HAP-1 (cell line): Measurements from ENCODE around the gene GGCT.
"Not testable (repeated sequence)": the region's sequence is repeated elsewhere in the genome, so short reads cannot be mapped to it uniquely, and the experiment has no call there.

ENCODE experiments used
- DNase-seq, 2 experiments: peaks; one replicate each; pipeline ENCODE4 v3.0.0-alpha.2; 2016 to 2020; ENCODE audit warnings: low spot score in 2 of 2
- H3K27me3 ChIP-seq: fragments of 250-450 bp; sonication (Bioruptor Pico); 2 replicates; pipeline ENCODE4 v1.5.1; 2020; ENCODE audit warnings: low read depth, mild to moderate bottlenecking, moderate library complexity
- H3K36me3 ChIP-seq: fragments of 250-450 bp; sonication (Bioruptor Pico); replicated peaks from 2 replicates; pipeline ENCODE4 v1.5.1; 2020; ENCODE audit warnings: mild to moderate bottlenecking
- H3K4me1 ChIP-seq: fragments of 250-450 bp; sonication (Bioruptor Pico); 2 replicates; pipeline ENCODE4 v1.5.1; 2020; ENCODE audit warnings: mild to moderate bottlenecking
- H3K4me3 ChIP-seq: fragments of 250-450 bp; sonication (Bioruptor Pico); 2 replicates; pipeline ENCODE4 v1.5.1; 2020; ENCODE audit warnings: mild to moderate bottlenecking, moderate library complexity
- H3K9me3 ChIP-seq: fragments of 250-450 bp; sonication (Bioruptor Pico); 2 replicates; pipeline ENCODE4 v1.5.1; 2020; ENCODE audit warnings: mild to moderate bottlenecking, moderate library complexity
- in situ Hi-C: fragments of 300-500 bp; cut with MboI; formaldehyde crosslinking; loops from 3 replicates; pipeline ENCODE4 v1.14.3; 2020; ENCODE audit warnings: low sequenced_read_pairs, inconsistent platforms, mixed read lengths

The GGCT gene

GRCh38 chr7:30481416-30481815 is 23.2 kb downstream of the GGCT start:
- H3K4me1 ChIP-seq: peaks cover 12% of the 10 kb centered on the region
- H3K4me3 ChIP-seq, in situ Hi-C loops, H3K27me3 ChIP-seq, DNase-seq, H3K36me3 ChIP-seq, H3K9me3 ChIP-seq: not testable (repeated sequence)

GRCh38 chr7:30479202-30480120 is 25.2 kb downstream of the GGCT start:
- H3K27me3 ChIP-seq: no peaks in the 10 kb centered on the region
- no peak for DNase-seq
- in situ Hi-C loops: no loop called here
- H3K36me3 ChIP-seq: no peaks in the 10 kb centered on the region; the same call in 1 of the 2 replicates
- H3K9me3 ChIP-seq: no peaks in the 10 kb centered on the region
- H3K4me3 ChIP-seq: no peak overlapping the region; the same call in 1 of the 2 replicates
- peaks cover 12% of the 10 kb centered on the region for H3K4me1 ChIP-seq

GRCh38 chr7:30478349-30479201 is 26.1 kb downstream of the GGCT start, which contains the start of gene NOD1:
Gene NOD1 (minus strand): TSS chr7:30478784. CDS start chr7:30456921, 21,863 bp downstream.
- in situ Hi-C loops: no loop called here
- H3K36me3 ChIP-seq: no peaks in the 10 kb centered on the region; the same call in 1 of the 2 replicates
- H3K4me3 ChIP-seq: peak within 1 kb of the TSS; percentile 64
- no peaks in the 10 kb centered on the region for H3K27me3 ChIP-seq
- DNase-seq: peak; percentile 64 to 81
- H3K4me1 ChIP-seq: peaks cover 12% of the 10 kb centered on the region
- H3K9me3 ChIP-seq: no peaks in the 10 kb centered on the region

GRCh38 chr7:30476459-30477145 is 28.0 kb downstream of the GGCT start:
- Histone ChIP-seq H3K27me3 (no peaks in the 10 kb centered on the region), H3K36me3 (no peaks in the 10 kb centered on the region; the same call in 1 of the 2 replicates), H3K4me3 (no peak overlapping the region), H3K9me3 (no peaks in the 10 kb centered on the region), H3K4me1 (peaks cover 16% of the 10 kb centered on the region)
- in situ Hi-C loops: no loop called here
- DNase-seq: peak in 1 of 2 experiments; percentile 51

- no peaks in the 10 kb centered on the region for H3K9me3 ChIP-seq
- H3K4me1 ChIP-seq: peaks cover 16% of the 10 kb centered on the region
- H3K36me3 ChIP-seq: no peaks in the 10 kb centered on the region; the same call in 1 of the 2 replicates
- H3K27me3 ChIP-seq: no peaks in the 10 kb centered on the region
- in situ Hi-C loops: no loop called here
- DNase-seq: no peak
- no peak overlapping the region for H3K4me3 ChIP-seq
Measured at GRCh38 chr7:30475580-30475979, 29.0 kb downstream of the GGCT start.

- in situ Hi-C loops: no loop called here
- Histone ChIP-seq H3K27me3 (no peaks in the 10 kb centered on the region), H3K9me3 (no peaks in the 10 kb centered on the region), H3K4me3 (no peak overlapping the region), H3K36me3 (no peaks in the 10 kb centered on the region; the same call in 1 of the 2 replicates), H3K4me1 (peaks cover 16% of the 10 kb centered on the region)
- DNase-seq: no peak
Measured at GRCh38 chr7:30474893-30475292, 29.7 kb downstream of the GGCT start.

GRCh38 chr7:30474485-30474884 is 30.1 kb downstream of the GGCT start:
- H3K36me3 ChIP-seq: no peaks in the 10 kb centered on the region; the same call in 1 of the 2 replicates
- in situ Hi-C loops: no loop called here
- peaks cover 19% of the 10 kb centered on the region for H3K4me1 ChIP-seq
- no peak overlapping the region for H3K4me3 ChIP-seq
- no peak for DNase-seq
- H3K27me3 ChIP-seq: no peaks in the 10 kb centered on the region
- H3K9me3 ChIP-seq: no peaks in the 10 kb centered on the region

GRCh38 chr7:30473903-30474302 is 30.7 kb downstream of the GGCT start:
- H3K36me3 ChIP-seq: no peaks in the 10 kb centered on the region; the same call in 1 of the 2 replicates
- H3K4me3 ChIP-seq: no peak overlapping the region
- DNase-seq: no peak
- in situ Hi-C loops: no loop called here
- H3K9me3 ChIP-seq: no peaks in the 10 kb centered on the region
- peaks cover 22% of the 10 kb centered on the region for H3K4me1 ChIP-seq
- H3K27me3 ChIP-seq: no peaks in the 10 kb centered on the region

- DNase-seq: no peak
- in situ Hi-C loops: no loop called here
- H3K4me1 ChIP-seq: peaks cover 22% of the 10 kb centered on the region
- no peaks in the 10 kb centered on the region for H3K27me3 ChIP-seq
- no peaks in the 10 kb centered on the region for H3K9me3 ChIP-seq
- H3K4me3 ChIP-seq: no peak overlapping the region
- H3K36me3 ChIP-seq: no peaks in the 10 kb centered on the region; the same call in 1 of the 2 replicates
Measured at GRCh38 chr7:30472784-30473775, 31.5 kb downstream of the GGCT start.

- Histone ChIP-seq H3K36me3 (no peaks in the 10 kb centered on the region), H3K27me3 (no peaks in the 10 kb centered on the region), H3K4me3 (no peak overlapping the region), H3K9me3 (no peaks in the 10 kb centered on the region), H3K4me1 (peaks cover 14% of the 10 kb centered on the region)
- in situ Hi-C loops: no loop called here
- no peak for DNase-seq
Measured at GRCh38 chr7:30472081-30472783, 32.4 kb downstream of the GGCT start.

- H3K36me3 ChIP-seq: no peaks in the 10 kb centered on the region
- no peaks in the 10 kb centered on the region for H3K27me3 ChIP-seq
- H3K9me3 ChIP-seq: no peaks in the 10 kb centered on the region
- H3K4me3 ChIP-seq: no peak overlapping the region
- no peak for DNase-seq
- in situ Hi-C loops: no loop called here
- H3K4me1 ChIP-seq: peaks cover 11% of the 10 kb centered on the region
Measured at GRCh38 chr7:30471205-30471604, 33.4 kb downstream of the GGCT start.

- Histone ChIP-seq H3K36me3 (no peaks in the 10 kb centered on the region), H3K27me3 (no peaks in the 10 kb centered on the region), H3K4me3 (no peak overlapping the region), H3K4me1 (peaks cover 11% of the 10 kb centered on the region), H3K9me3 (no peaks in the 10 kb centered on the region)
- no peak for DNase-seq
- in situ Hi-C loops: no loop called here
Measured at GRCh38 chr7:30470771-30471170, 33.9 kb downstream of the GGCT start.
